Karpas-422 (cell line): ENCODE measurements around the gene ZNF334. TPM values are rescaled to one million over a fixed set of nuclear protein-coding genes. Genes with fewer than 3 reads are reported as not detected.

Source experiments
- DNase-seq: peaks from one replicate; pipeline ENCODE4 v3.0.0-alpha.2; 2015
- H2AFZ ChIP-seq: fragments of 200-600 bp; sonication (generic); 2 replicates; pipeline ENCODE4 v1.6.1; 2014; ENCODE audit warnings: antibody characterized with exemption, low read length, mixed read lengths
- H3K27ac ChIP-seq: fragments of 200-600 bp; sonication (generic); 2 replicates; pipeline ENCODE4 v1.5.1; 2014; ENCODE audit warnings: mild to moderate bottlenecking, low read length, moderate library complexity
- H3K27me3 ChIP-seq: fragments of 200-600 bp; sonication (generic); 2 replicates; pipeline ENCODE4 v1.6.1; 2014; ENCODE audit warnings: low read length, mixed read lengths
- H3K36me3 ChIP-seq: fragments of 200-600 bp; sonication (generic); 2 replicates; pipeline ENCODE4 v1.6.1; 2014; ENCODE audit warnings: low read length, mixed read lengths; ENCODE audit not compliant: insufficient read depth
- H3K4me1 ChIP-seq: fragments of 200-600 bp; sonication (generic); 2 replicates; pipeline ENCODE4 v1.6.1; 2014; ENCODE audit warnings: mild to moderate bottlenecking, low read length, mixed read lengths
- H3K4me2 ChIP-seq: fragments of 200-600 bp; sonication (generic); 2 replicates; pipeline ENCODE4 v1.6.1; 2014; ENCODE audit warnings: low read length, low read depth, mild to moderate bottlenecking; ENCODE audit not compliant: poor library complexity, severe bottlenecking
- H3K4me3 ChIP-seq: fragments of 200-600 bp; sonication (generic); 2 replicates; pipeline ENCODE4 v1.5.1; 2014; ENCODE audit warnings: mild to moderate bottlenecking, antibody characterized with exemption, low read length, mixed read lengths
- H3K79me2 ChIP-seq: fragments of 200-600 bp; sonication (generic); 2 replicates; pipeline ENCODE4 v1.6.1; 2014; ENCODE audit warnings: mild to moderate bottlenecking, low read length, mixed read lengths
- H3K9ac ChIP-seq: fragments of 200-600 bp; sonication (generic); 2 replicates; pipeline ENCODE4 v1.6.0; 2014; ENCODE audit warnings: low read length
- H3K9me2 ChIP-seq: fragments of 200-600 bp; sonication (generic), shearing (Covaris generic); replicated peaks from 2 replicates; pipeline ENCODE4 v1.6.0; 2014; ENCODE audit warnings: mild to moderate bottlenecking, low read length, moderate library complexity; ENCODE audit not compliant: insufficient read depth
- H3K9me3 ChIP-seq: fragments of 300-700, 200-600 bp; sonication (generic); 2 replicates; pipeline ENCODE4 v1.6.1; 2014; ENCODE audit warnings: low read length, mixed read lengths
- H4K20me1 ChIP-seq: fragments of 200-600 bp; sonication (generic); 2 replicates; pipeline ENCODE4 v1.6.1; 2014; ENCODE audit warnings: mild to moderate bottlenecking, antibody characterized with exemption, low read length, low read depth; ENCODE audit not compliant: insufficient read depth
- total RNA-seq: library from RNA; depleted of rRNA; stranded (reverse); fragments of >200 nt; shearing (Covaris generic); gene quantifications from 2 replicates; pipeline ENCODE4 v1.2.3, GENCODE V29; 2014; ENCODE audit warnings: low replicate concordance

ZNF334 gene
- total RNA-seq, 1 experiment from 2014 or later, result not detected

GRCh38 chr20:46548688-46549087, 35.3 kb upstream of the ZNF334 start:
- Histone ChIP-seq H3K27me3 (no peaks in the 10 kb centered on the region), H3K79me2 (no peaks in the 10 kb centered on the region), H3K36me3 (no peaks in the 10 kb centered on the region), H3K9me3 (no peaks in the 10 kb centered on the region), H4K20me1 (no peaks in the 10 kb centered on the region), H3K27ac (no peak overlapping the region), H3K4me3 (no peak overlapping the region), H3K4me1 (no peaks in the 10 kb centered on the region), H2AFZ (no peak overlapping the region), H3K4me2 (no peak overlapping the region), H3K9ac (no peak overlapping the region), H3K9me2 (no peaks in the 10 kb centered on the region)
- DNase-seq, result no peak

DNA sequence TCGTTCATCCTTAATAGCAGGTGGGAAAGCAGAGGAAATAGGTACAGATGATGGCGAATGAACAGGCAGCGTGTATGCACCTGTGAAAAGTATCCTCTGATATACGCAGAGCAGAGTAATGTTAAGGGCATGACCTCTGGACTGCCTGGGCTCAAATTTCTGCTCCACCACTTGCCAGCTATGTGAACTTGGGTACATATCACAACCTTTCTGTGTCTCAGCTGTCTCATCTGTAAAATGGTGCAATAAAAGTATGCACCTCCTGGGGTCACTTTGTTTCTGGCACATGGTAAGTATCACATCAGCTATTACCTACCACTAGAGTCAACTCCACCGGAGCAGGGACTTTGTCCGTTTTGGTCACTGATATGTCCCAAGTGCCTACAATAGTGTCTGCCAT, 34.6 kb upstream of the ZNF334 start:
- no peak for DNase-seq
- Histone ChIP-seq H3K4me2 (no peak overlapping the region), H2AFZ (no peak overlapping the region), H3K4me1 (no peaks in the 10 kb centered on the region), H3K36me3 (no peaks in the 10 kb centered on the region), H3K27me3 (no peaks in the 10 kb centered on the region), H3K9ac (no peak overlapping the region), H3K9me2 (no peaks in the 10 kb centered on the region), H4K20me1 (no peaks in the 10 kb centered on the region), H3K9me3 (no peaks in the 10 kb centered on the region), H3K27ac (no peak overlapping the region), H3K79me2 (no peaks in the 10 kb centered on the region), H3K4me3 (no peak overlapping the region)

DNA sequence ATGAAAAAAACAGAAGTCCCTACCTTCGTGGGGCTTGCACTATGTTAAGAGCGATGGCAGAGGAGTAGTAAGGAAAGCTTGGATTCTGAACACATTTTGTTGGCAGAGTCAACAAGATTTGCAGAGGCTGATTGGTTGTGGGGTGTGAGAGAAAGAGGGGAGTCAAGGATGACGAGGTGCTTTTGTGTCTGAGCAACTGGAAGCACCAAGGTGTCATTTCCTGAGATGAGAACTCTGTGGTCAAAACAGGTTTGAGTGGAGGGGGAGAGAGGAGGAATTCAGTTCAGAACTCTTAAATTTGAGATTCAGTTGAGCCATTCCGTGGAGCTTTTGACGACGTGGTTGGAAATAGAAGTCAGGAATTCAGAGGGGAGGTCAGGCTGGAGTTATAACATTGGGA, 33.6 kb upstream of the ZNF334 start:
- Histone ChIP-seq H3K9ac (no peak overlapping the region), H3K36me3 (no peaks in the 10 kb centered on the region), H3K79me2 (no peaks in the 10 kb centered on the region), H4K20me1 (no peaks in the 10 kb centered on the region), H3K4me3 (no peak overlapping the region), H3K9me2 (no peaks in the 10 kb centered on the region), H3K27me3 (no peaks in the 10 kb centered on the region), H3K4me2 (no peak overlapping the region), H3K4me1 (no peaks in the 10 kb centered on the region), H2AFZ (no peak overlapping the region), H3K27ac (no peak overlapping the region), H3K9me3 (no peaks in the 10 kb centered on the region)
- DNase-seq, result no peak

DNA sequence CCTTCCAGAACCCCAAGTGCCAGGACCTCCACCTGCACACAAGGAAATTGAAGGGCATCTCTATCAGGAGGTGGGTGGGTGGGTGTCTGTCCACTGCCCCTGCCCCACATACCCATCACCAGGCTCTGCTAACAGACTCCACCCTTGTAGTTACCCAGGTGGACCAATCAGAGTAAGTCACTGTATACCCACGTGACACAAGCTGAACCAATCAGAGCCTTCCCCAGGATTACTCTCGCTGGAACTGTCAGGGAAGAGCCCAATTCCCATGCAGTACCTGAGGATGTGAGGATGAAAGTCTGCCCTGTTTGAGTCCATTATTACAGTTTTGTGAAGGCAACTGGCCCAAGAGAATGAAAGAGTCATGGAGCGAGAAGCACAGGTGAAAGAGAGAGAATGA, 32.9 kb upstream of the ZNF334 start:
- H3K9ac ChIP-seq, result no peak overlapping the region
- no peak overlapping the region for H3K4me3 ChIP-seq
- no peaks in the 10 kb centered on the region for H3K36me3 ChIP-seq
- no peaks in the 10 kb centered on the region for H3K9me2 ChIP-seq
- no peaks in the 10 kb centered on the region for H4K20me1 ChIP-seq
- no peak overlapping the region for H3K27ac ChIP-seq
- H3K4me2 ChIP-seq, result no peak overlapping the region
- H3K79me2 ChIP-seq, result no peaks in the 10 kb centered on the region
- no peaks in the 10 kb centered on the region for H3K9me3 ChIP-seq
- no peak overlapping the region for H2AFZ ChIP-seq
- H3K27me3 ChIP-seq, result no peaks in the 10 kb centered on the region
- H3K4me1 ChIP-seq, result no peaks in the 10 kb centered on the region
- peak; percentile 46 for DNase-seq

DNA sequence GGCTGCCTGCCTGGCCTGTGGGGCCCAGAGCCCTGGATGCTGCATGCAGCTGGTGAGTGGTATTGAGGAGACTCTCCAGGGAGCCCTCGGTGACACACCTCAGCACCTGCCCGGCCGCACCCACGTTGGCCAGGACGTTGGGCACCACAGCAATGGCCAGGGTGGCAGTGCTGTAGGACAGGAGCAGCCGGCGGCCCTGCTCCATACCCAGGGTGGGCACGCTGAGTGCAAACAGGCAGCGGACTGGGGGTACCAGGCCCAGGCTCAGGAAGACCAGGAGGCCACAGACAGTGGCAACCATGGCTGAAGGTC, 32.4 kb upstream of the ZNF334 start:
- H3K4me3 ChIP-seq, result no peak overlapping the region
- H3K4me2 ChIP-seq, result no peak overlapping the region
- H3K27me3 ChIP-seq, result no peaks in the 10 kb centered on the region
- no peak for DNase-seq
- H3K79me2 ChIP-seq, result no peaks in the 10 kb centered on the region
- H3K27ac ChIP-seq, result no peak overlapping the region
- H3K4me1 ChIP-seq, result no peaks in the 10 kb centered on the region
- H2AFZ ChIP-seq, result no peak overlapping the region
- no peak overlapping the region for H3K9ac ChIP-seq
- H4K20me1 ChIP-seq, result no peaks in the 10 kb centered on the region
- H3K9me3 ChIP-seq, result no peaks in the 10 kb centered on the region
- no peaks in the 10 kb centered on the region for H3K36me3 ChIP-seq
- H3K9me2 ChIP-seq, result no peaks in the 10 kb centered on the region

DNA sequence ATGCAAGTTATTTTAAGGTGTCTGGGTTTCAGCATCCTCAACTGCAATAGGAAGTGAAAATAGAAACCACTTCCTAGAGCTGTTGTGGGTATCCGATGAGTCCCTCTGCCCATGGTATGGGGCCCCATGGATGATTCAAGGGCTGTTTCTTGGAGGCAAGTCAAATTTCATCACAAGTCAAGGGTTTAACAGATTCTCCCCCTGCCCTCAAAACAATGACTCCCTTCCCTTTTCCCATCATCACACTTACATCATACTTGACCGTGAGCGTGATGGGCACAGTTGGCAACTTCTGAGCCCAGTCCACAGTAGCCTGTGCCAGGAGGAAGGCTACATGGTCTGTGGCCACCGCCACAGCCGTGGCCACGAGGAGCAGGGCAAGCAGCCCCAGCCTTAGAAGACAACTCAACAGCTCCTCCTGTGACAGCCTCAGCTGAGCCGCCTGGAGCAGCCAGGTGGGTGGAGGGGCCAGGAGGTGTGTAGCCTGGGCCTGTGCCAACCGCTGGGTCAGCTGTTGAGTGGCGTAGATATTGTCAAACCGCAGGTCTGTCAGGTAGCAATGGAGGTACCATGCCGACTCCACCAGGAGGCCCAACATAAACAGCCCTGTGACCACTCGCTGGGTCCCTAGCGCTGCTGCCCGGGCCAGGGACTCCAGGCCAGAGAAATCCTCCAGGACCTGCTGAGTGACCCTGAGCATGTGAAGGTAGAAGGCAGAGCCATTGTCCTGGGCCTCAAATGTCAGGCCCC, 31.9 kb upstream of the ZNF334 start:
- no peaks in the 10 kb centered on the region for H3K79me2 ChIP-seq
- no peaks in the 10 kb centered on the region for H3K9me3 ChIP-seq
- H2AFZ ChIP-seq, result no peak overlapping the region
- no peaks in the 10 kb centered on the region for H3K27me3 ChIP-seq
- H3K4me3 ChIP-seq, result no peak overlapping the region
- no peak overlapping the region for H3K27ac ChIP-seq
- no peak overlapping the region for H3K4me2 ChIP-seq
- no peak overlapping the region for H3K9ac ChIP-seq
- H3K9me2 ChIP-seq, result no peaks in the 10 kb centered on the region
- no peaks in the 10 kb centered on the region for H4K20me1 ChIP-seq
- no peaks in the 10 kb centered on the region for H3K36me3 ChIP-seq
- no peak for DNase-seq
- no peaks in the 10 kb centered on the region for H3K4me1 ChIP-seq

GRCh38 chr20:46544576-46544975, 31.2 kb upstream of the ZNF334 start:
- DNase-seq, result no peak
- Histone ChIP-seq H3K9ac (no peak overlapping the region), H3K36me3 (no peaks in the 10 kb centered on the region), H3K4me3 (no peak overlapping the region), H3K9me2 (no peaks in the 10 kb centered on the region), H3K27ac (no peak overlapping the region), H3K4me1 (no peaks in the 10 kb centered on the region), H3K9me3 (no peaks in the 10 kb centered on the region), H4K20me1 (no peaks in the 10 kb centered on the region), H3K4me2 (no peak overlapping the region), H3K27me3 (no peaks in the 10 kb centered on the region), H2AFZ (no peak overlapping the region), H3K79me2 (no peaks in the 10 kb centered on the region)

- Histone ChIP-seq H2AFZ (no peak overlapping the region), H4K20me1 (no peaks in the 10 kb centered on the region), H3K27me3 (no peaks in the 10 kb centered on the region), H3K27ac (no peak overlapping the region), H3K4me1 (no peaks in the 10 kb centered on the region), H3K9ac (no peak overlapping the region), H3K4me3 (no peak overlapping the region), H3K9me2 (no peaks in the 10 kb centered on the region), H3K9me3 (no peaks in the 10 kb centered on the region), H3K36me3 (no peaks in the 10 kb centered on the region), H3K4me2 (no peak overlapping the region), H3K79me2 (no peaks in the 10 kb centered on the region)
- DNase-seq, result no peak
These were observed 30.6 kb upstream of the ZNF334 start for GRCh38 chr20:46543959-46544358.

DNA sequence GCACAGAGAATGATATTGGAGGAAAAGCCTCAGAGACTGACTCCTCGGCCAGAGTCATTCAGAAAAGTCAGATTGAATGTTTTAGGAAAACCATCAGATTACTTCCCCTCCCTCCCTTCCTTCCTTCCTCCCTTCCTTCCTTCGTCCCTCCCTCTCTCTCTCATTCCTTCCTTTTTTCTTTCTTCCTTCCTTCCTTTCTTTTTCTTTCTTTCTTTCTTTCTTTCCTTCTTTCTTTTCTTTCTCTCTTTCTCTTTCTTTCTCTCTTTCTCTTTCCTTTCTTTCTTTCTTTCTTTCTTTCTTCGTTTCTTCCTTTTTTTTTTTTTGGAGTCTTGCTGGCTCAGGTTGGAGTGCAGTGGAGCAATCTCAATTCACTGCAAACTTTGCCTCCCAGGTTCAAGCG, 29.7 kb upstream of the ZNF334 start:
- no peak for DNase-seq
- Histone ChIP-seq H3K4me2 (no peak overlapping the region), H3K9ac (no peak overlapping the region), H3K4me1 (no peaks in the 10 kb centered on the region), H3K27me3 (no peaks in the 10 kb centered on the region), H3K4me3 (no peak overlapping the region), H3K79me2 (no peaks in the 10 kb centered on the region), H3K27ac (no peak overlapping the region), H2AFZ (no peak overlapping the region), H3K9me2 (no peaks in the 10 kb centered on the region), H3K36me3 (no peaks in the 10 kb centered on the region), H4K20me1 (no peaks in the 10 kb centered on the region), H3K9me3 (no peaks in the 10 kb centered on the region)
